ENCODE measurements around the gene NR2C2.

DNA sequence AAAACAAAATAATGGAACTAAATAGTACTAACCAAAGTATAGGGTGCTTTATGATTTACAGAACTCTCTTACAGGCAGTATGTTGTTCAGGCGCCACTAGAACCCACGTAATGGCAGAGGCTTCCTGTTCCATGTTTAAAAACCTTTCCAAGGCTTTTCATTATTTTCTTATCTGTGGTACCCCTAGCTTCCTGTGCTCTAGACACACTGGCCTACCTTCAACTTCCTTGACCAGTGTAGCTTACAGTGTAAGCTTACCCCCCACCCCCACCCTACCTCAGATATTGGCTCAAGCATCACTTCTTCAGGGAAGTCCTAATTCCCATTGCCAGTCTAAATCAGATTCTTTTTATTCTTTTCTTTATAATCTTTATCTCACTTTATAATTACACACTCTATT lies 2.9 kb downstream of the NR2C2 start:
- TF ChIP-seq POLR2A (IDR thresholded peaks at IDR 0.05) (no peak), POLR2AphosphoS5 (IDR thresholded peaks at IDR 0.05) (no peak)
- TF ChIP-seq, protein P1, sequence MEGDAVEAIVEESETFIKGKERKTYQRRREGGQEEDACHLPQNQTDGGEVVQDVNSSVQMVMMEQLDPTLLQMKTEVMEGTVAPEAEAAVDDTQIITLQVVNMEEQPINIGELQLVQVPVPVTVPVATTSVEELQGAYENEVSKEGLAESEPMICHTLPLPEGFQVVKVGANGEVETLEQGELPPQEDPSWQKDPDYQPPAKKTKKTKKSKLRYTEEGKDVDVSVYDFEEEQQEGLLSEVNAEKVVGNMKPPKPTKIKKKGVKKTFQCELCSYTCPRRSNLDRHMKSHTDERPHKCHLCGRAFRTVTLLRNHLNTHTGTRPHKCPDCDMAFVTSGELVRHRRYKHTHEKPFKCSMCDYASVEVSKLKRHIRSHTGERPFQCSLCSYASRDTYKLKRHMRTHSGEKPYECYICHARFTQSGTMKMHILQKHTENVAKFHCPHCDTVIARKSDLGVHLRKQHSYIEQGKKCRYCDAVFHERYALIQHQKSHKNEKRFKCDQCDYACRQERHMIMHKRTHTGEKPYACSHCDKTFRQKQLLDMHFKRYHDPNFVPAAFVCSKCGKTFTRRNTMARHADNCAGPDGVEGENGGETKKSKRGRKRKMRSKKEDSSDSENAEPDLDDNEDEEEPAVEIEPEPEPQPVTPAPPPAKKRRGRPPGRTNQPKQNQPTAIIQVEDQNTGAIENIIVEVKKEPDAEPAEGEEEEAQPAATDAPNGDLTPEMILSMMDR (IDR thresholded peaks at IDR 0.05), result no peak

All from transverse colon (tissue), 4 donors.